Psoas muscle (tissue), 8 donors: Measurements from ENCODE around the gene UBE2O. TPM values are rescaled to one million over a fixed set of nuclear protein-coding genes. Genes with fewer than 3 reads are reported as not detected.

Experiments
- ATAC-seq, 4 donors: fragments of 200-7000 bp; cut with Tn5 transposase; one replicate each; pipeline ENCODE4 v1.9.1; 2020; ENCODE audit warnings: moderate library complexity in 3 of 4, mild to moderate bottlenecking in 2 of 4
- DNase-seq, 2 donors: peaks; one replicate each; pipeline ENCODE4 v3.0.0-alpha.2; 2020
- H3K27ac ChIP-seq: fragments of 200-600 bp; one replicate; pipeline ENCODE4 v1.8.0; 2022
- H3K27me3 ChIP-seq, 3 donors: fragments of 200-600 bp in 1 of 3; one replicate each; pipeline versions ENCODE4 v1.6.1 to v1.8.0; 2013 to 2022; ENCODE audit warnings: low read length in 2 of 3, mild to moderate bottlenecking in 2 of 3, moderate library complexity in 1 of 3; ENCODE audit not compliant: insufficient read depth in 3 of 3
- H3K36me3 ChIP-seq, 2 donors: fragments of 200-600 bp in 1 of 2; one replicate each; pipeline versions ENCODE4 v1.6.1 to v1.8.0; 2013 to 2022; ENCODE audit warnings: low read depth in 1 of 2, mild to moderate bottlenecking in 1 of 2, moderate library complexity in 1 of 2; ENCODE audit not compliant: insufficient read depth in 1 of 2
- H3K4me1 ChIP-seq: fragments of 200-600 bp; one replicate; pipeline ENCODE4 v1.8.0; 2022
- H3K4me3 ChIP-seq: fragments of 200-600 bp; one replicate; pipeline ENCODE4 v1.8.0; 2022; ENCODE audit warnings: mild to moderate bottlenecking
- H3K9me3 ChIP-seq: fragments of 200-600 bp; one replicate; pipeline ENCODE4 v1.8.0; 2022
- CTCF ChIP-seq: fragments of 200-600 bp; IDR thresholded peaks from one replicate; pipeline ENCODE4 v1.8.0; 2022; ENCODE audit warnings: antibody characterized with exemption
- WGBS, 3 donors: extraction: QIAGEN DNeasy Blood & Tissue Kit; methylation state at CpG; one replicate each; pipeline versions ENCODE4 v1.1.6 to v1.1.7; 2013; 5-methylcytosine and 5-hydroxymethylcytosine counted together
- intact Hi-C, 2 donors: fragments of 100-400 bp; cut with DNase I; formaldehyde crosslinking; loops; one replicate each; pipeline versions ENCODE4 v1.11.0 to v1.14.2; 2022
- polyA plus RNA-seq, 3 donors: library from polyadenylated mRNA; stranded (reverse); fragments of 200-250 nt; gene quantifications; one replicate each; pipeline ENCODE4 v1.2.3, GENCODE V29; 2013
- total RNA-seq, 4 donors: library from RNA; stranded (reverse); fragmentation: NEBNext Ultra II Directional in 2 of 4; extraction: Animal tissue kit (Norgen Biotek cat#: 25700) in 2 of 4; gene quantifications; one replicate each; pipeline versions ENCODE4 v1.2.1 to v1.2.4, GENCODE V29; 2021 to 2023
- donor health status: healthy with polysubstance abuse.
- donor health status: DM: no; HTN: no; CAD: no; lungs with moderate emphysema.
- donor health status: Bipolar disorder and iron deficiency.
- donor health status: healthy.
- donor health status: DM: yes; HTN: yes; CAD: no.
- donor health status: DM: no; HTN: no; CAD: no.
- donor health status: DM: no; HTN: no; CAD: no.
- donor health status: DM: yes; HTN: yes; CAD: no.

The UBE2O gene
- total and polyA plus RNA-seq, 7 donors, result 11.6 to 45.5 (median 37.3) TPM

GRCh38 chr17:76500074-76500746 is 47.3 kb upstream of the UBE2O start:
- no peaks in the 10 kb centered on the region for H3K9me3 ChIP-seq
- no peaks in the 10 kb centered on the region for H3K27me3 ChIP-seq
- peaks cover 41% of the 10 kb centered on the region for H3K4me1 ChIP-seq
- intact Hi-C loops, result loop anchor here in 1 of 2 donors (10.0 kb wide), 1 partner anchor 195 kb away; the partner anchor contains the start of gene QRICH2
- H3K36me3 ChIP-seq, result no peaks in the 10 kb centered on the region
- peak overlapping the region; percentile 85 for H3K4me3 ChIP-seq
- ATAC-seq, result no peak
- H3K27ac ChIP-seq, result peak overlapping the region; percentile 94
- no peak for TF ChIP-seq CTCF
- WGBS, 3 donors, result 61 to 71% (median 64%) methylated on average over 17 of the region's 17 CpGs
- no peak for DNase-seq

- Histone ChIP-seq H3K36me3 (no peaks in the 10 kb centered on the region), H3K27ac (peak overlapping the region; percentile 94), H3K4me3 (peak overlapping the region; percentile 85), H3K27me3 (no peaks in the 10 kb centered on the region), H3K9me3 (no peaks in the 10 kb centered on the region), H3K4me1 (peaks cover 41% of the 10 kb centered on the region)
- peak in 1 of 4 donors; percentile 33 for ATAC-seq
- 28 to 45% (median 31%) methylated on average over 5 of the region's 5 CpGs for WGBS, 3 donors
- DNase-seq, result no peak
- intact Hi-C loops, result no loop called here
- TF ChIP-seq CTCF, result no peak
Observed at GRCh38 chr17:76499267-76499667, 46.3 kb upstream of the UBE2O start.

- H3K9me3 ChIP-seq, result no peaks in the 10 kb centered on the region
- 59 to 64% (median 63%) methylated on average over 4 of the region's 4 CpGs for WGBS, 3 donors
- TF ChIP-seq CTCF, result no peak
- H3K4me3 ChIP-seq, result peak overlapping the region; percentile 85
- ATAC-seq (no peak), DNase-seq (no peak)
- no peaks in the 10 kb centered on the region for H3K27me3 ChIP-seq
- no peaks in the 10 kb centered on the region for H3K36me3 ChIP-seq
- H3K4me1 ChIP-seq, result peaks cover 43% of the 10 kb centered on the region
- intact Hi-C loops, result no loop called here
- peak overlapping the region; percentile 94 for H3K27ac ChIP-seq
Observed at GRCh38 chr17:76498876-76499251, 45.9 kb upstream of the UBE2O start.

- Histone ChIP-seq H3K4me1 (peaks cover 50% of the 10 kb centered on the region), H3K36me3 (no peaks in the 10 kb centered on the region), H3K4me3 (peak overlapping the region; percentile 55), H3K27me3 (no peaks in the 10 kb centered on the region), H3K9me3 (no peaks in the 10 kb centered on the region), H3K27ac (peak overlapping the region; percentile 94)
- ATAC-seq (peak; percentile 72 to 82 (median 77)), DNase-seq (peak; percentile 81 to 90)
- intact Hi-C loops, result no loop called here
- WGBS, 3 donors, result 6 to 9% (median 9%) methylated on average over 31 of the region's 31 CpGs
- no peak for TF ChIP-seq CTCF
Observed at GRCh38 chr17:76497979-76498875, 45.3 kb upstream of the UBE2O start.
